ENCODE measurements around the gene DOP1B. TPM values are rescaled to one million over a fixed set of nuclear protein-coding genes. Genes with fewer than 3 reads are reported as not detected.

DOP1B gene
- total RNA-seq, 1 donor from 2014 or later: 26.1 TPM

DNA sequence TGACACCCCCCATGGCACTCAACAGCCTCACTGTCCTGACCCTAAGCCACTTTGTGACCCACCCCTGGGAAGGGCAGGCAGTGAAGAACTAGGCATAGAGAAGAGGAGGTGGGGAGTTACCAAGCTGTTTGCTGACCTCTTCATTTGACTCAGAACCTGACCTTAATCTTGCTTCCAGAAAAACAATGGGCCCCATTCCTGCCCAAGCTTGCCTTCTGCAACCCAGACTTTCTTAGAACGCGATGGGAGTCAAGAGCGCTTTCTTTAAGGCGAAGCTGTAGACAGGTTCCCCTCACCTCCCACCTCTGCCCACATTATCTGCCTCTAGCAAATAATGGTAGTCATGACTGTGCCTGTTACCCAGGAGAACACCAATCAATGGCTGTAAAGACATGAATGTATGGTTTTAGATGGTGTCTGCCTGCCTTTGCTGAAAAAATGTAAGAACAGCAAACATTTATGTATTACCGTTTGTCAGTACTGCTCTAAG, 30.0 kb upstream of the DOP1B start:
- DNase-seq (ENCODE audit: low read depth): no peak
- no peak overlapping the region for H3K27ac Mint-ChIP-seq (ENCODE audit: unreplicated experiment)
- TF ChIP-seq EZH2 (IDR thresholded peaks at IDR 0.05; ENCODE audit: insufficient read depth, low read length): no peak
- no peak for FAIRE-seq
- no peak overlapping the region for H3K9ac ChIP-seq (ENCODE audit: low read length)
- no peak overlapping the region for H3K4me2 ChIP-seq (ENCODE audit: low read length)
- H3K9me3 Mint-ChIP-seq (ENCODE audit: unreplicated experiment): no peaks in the 10 kb centered on the region
- no peaks in the 10 kb centered on the region for H3K36me3 Mint-ChIP-seq (ENCODE audit: low read depth, unreplicated experiment)
- H3K27ac ChIP-seq (ENCODE audit: low read depth, low read length): no peak overlapping the region
- no peaks in the 10 kb centered on the region for H4K20me1 ChIP-seq (ENCODE audit: insufficient read depth, low read length)
- no peaks in the 10 kb centered on the region for H3K36me3 ChIP-seq (ENCODE audit: insufficient read depth, low read length)
- H3K4me1 Mint-ChIP-seq (ENCODE audit: low read depth, unreplicated experiment): no peaks in the 10 kb centered on the region
- no peak overlapping the region for H3K4me3 ChIP-seq (ENCODE audit: insufficient read depth, low read depth, low read length)
- no peaks in the 10 kb centered on the region for H3K27me3 ChIP-seq (ENCODE audit: insufficient read depth, low read length)
- no peak overlapping the region for H3K4me3 Mint-ChIP-seq (ENCODE audit: unreplicated experiment)
- no peaks in the 10 kb centered on the region for H3K9me3 ChIP-seq (ENCODE audit: insufficient read depth, low read depth, low read length)
- H3K27me3 Mint-ChIP-seq (ENCODE audit: low read depth, unreplicated experiment): peaks cover 14% of the 10 kb centered on the region
- H3K79me2 ChIP-seq (ENCODE audit: insufficient read depth, low read length): no peaks in the 10 kb centered on the region
- no peaks in the 10 kb centered on the region for H3K4me1 ChIP-seq (ENCODE audit: insufficient read depth, low read length)
- H2AFZ ChIP-seq (ENCODE audit: low read depth, low read length): no peak overlapping the region

DNA sequence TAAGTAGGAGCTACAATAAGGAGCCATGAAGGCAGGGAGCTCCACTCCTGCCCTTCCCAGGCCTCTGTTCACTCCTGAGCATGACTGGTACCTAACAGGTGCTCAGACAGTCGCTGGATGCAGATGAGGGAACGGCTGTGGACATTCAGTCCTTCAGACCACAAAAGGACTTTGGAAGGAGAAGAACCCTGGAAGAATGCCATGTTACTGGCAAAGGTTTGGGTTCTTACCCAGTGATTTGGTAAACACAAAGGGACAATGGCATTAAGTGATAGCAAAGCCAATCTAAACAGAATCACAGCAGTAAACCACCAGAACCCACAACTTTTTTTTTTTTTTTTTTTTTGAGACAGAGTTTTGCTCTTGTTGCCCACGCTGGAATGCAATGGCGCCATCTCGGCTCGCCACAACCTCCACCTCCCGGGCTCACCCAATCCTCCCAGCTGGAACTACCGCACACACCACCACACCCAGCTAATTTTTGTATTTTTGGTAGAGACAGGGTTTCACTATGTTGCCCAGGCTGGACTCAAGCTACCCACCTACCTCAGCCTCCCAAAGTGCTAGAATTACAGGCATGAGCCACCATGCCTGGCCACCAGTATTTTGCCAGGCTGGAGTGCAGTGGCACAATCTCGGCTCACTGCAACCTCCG, 29.2 kb upstream of the DOP1B start:
- Histone ChIP-seq H3K27me3 (ENCODE audit: insufficient read depth, low read length) (no peaks in the 10 kb centered on the region), H3K79me2 (ENCODE audit: insufficient read depth, low read length) (no peaks in the 10 kb centered on the region), H2AFZ (ENCODE audit: low read depth, low read length) (no peak overlapping the region), H3K4me1 (ENCODE audit: insufficient read depth, low read length) (no peaks in the 10 kb centered on the region), H3K9ac (ENCODE audit: low read length) (no peak overlapping the region), H3K9me3 (ENCODE audit: insufficient read depth, low read depth, low read length) (no peaks in the 10 kb centered on the region), H4K20me1 (ENCODE audit: insufficient read depth, low read length) (no peaks in the 10 kb centered on the region), H3K36me3 (ENCODE audit: insufficient read depth, low read length) (no peaks in the 10 kb centered on the region), H3K4me3 (ENCODE audit: insufficient read depth, low read depth, low read length) (no peak overlapping the region), H3K27ac (ENCODE audit: low read depth, low read length) (no peak overlapping the region), H3K4me2 (ENCODE audit: low read length) (no peak overlapping the region)
- Mint-ChIP-seq H3K4me3 (ENCODE audit: unreplicated experiment) (no peak overlapping the region), H3K36me3 (ENCODE audit: low read depth, unreplicated experiment) (no peaks in the 10 kb centered on the region), H3K4me1 (ENCODE audit: low read depth, unreplicated experiment) (no peaks in the 10 kb centered on the region), H3K27me3 (ENCODE audit: low read depth, unreplicated experiment) (peaks cover 17% of the 10 kb centered on the region), H3K27ac (ENCODE audit: unreplicated experiment) (no peak overlapping the region), H3K9me3 (ENCODE audit: unreplicated experiment) (no peaks in the 10 kb centered on the region)
- TF ChIP-seq EZH2 (IDR thresholded peaks at IDR 0.05; ENCODE audit: insufficient read depth, low read length) (no peak), CTCF (IDR thresholded peaks at IDR 0.05; ENCODE audit: insufficient read depth, low read depth, low read length) (no peak)
- DNase-seq (ENCODE audit: low read depth) (no peak), FAIRE-seq (no peak)

DNA sequence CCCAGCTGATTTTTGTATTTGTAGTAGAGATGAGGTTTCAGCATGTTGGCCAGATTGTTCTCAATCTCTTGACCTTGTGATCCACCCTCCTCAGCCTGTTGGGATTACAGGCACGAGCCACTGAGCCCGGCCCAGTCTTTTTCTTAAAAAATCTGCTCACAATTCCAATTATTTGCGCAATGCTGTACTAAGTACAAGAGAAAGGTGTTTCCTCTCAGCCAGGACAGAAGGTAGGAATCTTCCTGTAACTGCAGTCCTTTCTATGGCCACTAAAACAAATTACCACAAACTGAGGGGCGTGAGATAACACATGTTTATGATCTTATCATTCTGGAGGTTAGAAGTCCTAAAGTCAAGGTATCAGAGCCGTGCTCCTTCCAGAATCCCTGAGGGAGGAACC, 28.6 kb upstream of the DOP1B start:
- DNase-seq (ENCODE audit: low read depth) (no peak), FAIRE-seq (no peak)
- Histone ChIP-seq H2AFZ (ENCODE audit: low read depth, low read length) (no peak overlapping the region), H3K79me2 (ENCODE audit: insufficient read depth, low read length) (no peaks in the 10 kb centered on the region), H3K27ac (ENCODE audit: low read depth, low read length) (no peak overlapping the region), H3K36me3 (ENCODE audit: insufficient read depth, low read length) (no peaks in the 10 kb centered on the region), H3K4me3 (ENCODE audit: insufficient read depth, low read depth, low read length) (no peak overlapping the region), H3K27me3 (ENCODE audit: insufficient read depth, low read length) (no peaks in the 10 kb centered on the region), H4K20me1 (ENCODE audit: insufficient read depth, low read length) (no peaks in the 10 kb centered on the region), H3K9ac (ENCODE audit: low read length) (no peak overlapping the region), H3K4me2 (ENCODE audit: low read length) (no peak overlapping the region), H3K4me1 (ENCODE audit: insufficient read depth, low read length) (no peaks in the 10 kb centered on the region), H3K9me3 (ENCODE audit: insufficient read depth, low read depth, low read length) (no peaks in the 10 kb centered on the region)
- H3K4me3 Mint-ChIP-seq (ENCODE audit: unreplicated experiment): no peak overlapping the region
- H3K27ac Mint-ChIP-seq (ENCODE audit: unreplicated experiment): no peak overlapping the region
- no peaks in the 10 kb centered on the region for H3K4me1 Mint-ChIP-seq (ENCODE audit: low read depth, unreplicated experiment)
- H3K36me3 Mint-ChIP-seq (ENCODE audit: low read depth, unreplicated experiment): no peaks in the 10 kb centered on the region
- H3K9me3 Mint-ChIP-seq (ENCODE audit: unreplicated experiment): no peaks in the 10 kb centered on the region
- TF ChIP-seq CTCF (IDR thresholded peaks at IDR 0.05; ENCODE audit: insufficient read depth, low read depth, low read length) (no peak), EZH2 (IDR thresholded peaks at IDR 0.05; ENCODE audit: insufficient read depth, low read length) (no peak)
- peaks cover 17% of the 10 kb centered on the region for H3K27me3 Mint-ChIP-seq (ENCODE audit: low read depth, unreplicated experiment)

Measured in astrocyte (in vitro differentiated cells and primary cell).